Activated CD8-positive, alpha-beta T cell treated with anti-CD3 and anti-CD28 coated beads for 36 hours (primary cell): Measurements from ENCODE around the gene ALPP. TPM values are rescaled to one million over a fixed set of nuclear protein-coding genes. Genes with fewer than 3 reads are reported as not detected.

Experiments
- ATAC-seq: fragments of 200-7000 bp; cut with Tn5 transposase; one replicate; pipeline ENCODE4 v1.10.0; 2021; ENCODE audit warnings: mild to moderate bottlenecking, moderate library complexity
- CTCF ChIA-PET: fragments of 350-600 bp; sonication (Branson Sonifier 250); formaldehyde crosslinking; loops from one replicate; lab custom pipeline; 2021; ENCODE audit warnings: antibody characterized with exemption; lab: Charles Lee
- POLR2A ChIA-PET: fragments of 350-600 bp; sonication (Branson Sonifier 250); formaldehyde crosslinking; loops from one replicate; lab custom pipeline; 2021; ENCODE audit warnings: antibody characterized with exemption; lab: Charles Lee
- DNase-seq: peaks from one replicate; pipeline ENCODE4 v3.0.0-alpha.2; 2020
- H3K27ac Mint-ChIP-seq: one replicate; pipeline ENCODE4 v1.8.0; 2021; ENCODE audit warnings: mild to moderate bottlenecking, mixed read lengths
- H3K27me3 Mint-ChIP-seq: one replicate; pipeline ENCODE4 v1.8.0; 2021; ENCODE audit warnings: mixed read lengths
- H3K36me3 Mint-ChIP-seq: one replicate; pipeline ENCODE4 v1.8.0; 2021; ENCODE audit warnings: low read depth, mixed read lengths
- H3K4me1 Mint-ChIP-seq: one replicate; pipeline ENCODE4 v1.8.0; 2021; ENCODE audit warnings: low read depth, mixed read lengths
- H3K4me3 Mint-ChIP-seq: one replicate; pipeline ENCODE4 v1.8.0; 2021; ENCODE audit warnings: mild to moderate bottlenecking, moderate library complexity, mixed read lengths
- H3K9me3 Mint-ChIP-seq: one replicate; pipeline ENCODE4 v1.8.0; 2021; ENCODE audit warnings: mixed read lengths
- CTCF ChIP-seq: fragments of 200-600 bp; IDR thresholded peaks from one replicate; pipeline ENCODE4 v1.8.0; 2022; ENCODE audit warnings: antibody characterized with exemption, mild to moderate bottlenecking
- intact Hi-C: fragments of 100-400 bp; cut with micrococcal nuclease; formaldehyde crosslinking; loops from one replicate; pipeline ENCODE4 v1.10.0; 2022
- total RNA-seq, 2 experiments: library from RNA; stranded (reverse); gene quantifications; one replicate each; pipeline ENCODE4 v1.2.3, GENCODE V29; 2021

ALPP gene
- total RNA-seq, 2 experiments from 2014 or later, result not detected

GRCh38 chr2:232352511-232353091, 25.9 kb upstream of the ALPP start:
- H3K4me3 Mint-ChIP-seq, result no peak overlapping the region

GRCh38 chr2:232353096-232353495, 25.5 kb upstream of the ALPP start:
- no peak for TF ChIP-seq CTCF
- Mint-ChIP-seq H3K36me3 (no peaks in the 10 kb centered on the region), H3K27me3 (peaks cover 27% of the 10 kb centered on the region), H3K4me3 (no peak overlapping the region), H3K4me1 (peaks cover 3% of the 10 kb centered on the region), H3K27ac (no peak overlapping the region), H3K9me3 (no peaks in the 10 kb centered on the region)
- POLR2A ChIA-PET, result no interaction called here
- DNase-seq, result no peak
- CTCF ChIA-PET, result no interaction called here
- intact Hi-C loops, result no loop called here
- no peak for ATAC-seq

More at GRCh38 chr2:232352511-232353091, 25.9 kb upstream of the ALPP start:
- no peak for TF ChIP-seq CTCF
- Mint-ChIP-seq H3K27me3 (peaks cover 27% of the 10 kb centered on the region), H3K36me3 (no peaks in the 10 kb centered on the region), H3K4me1 (peaks cover 3% of the 10 kb centered on the region), H3K27ac (no peak overlapping the region), H3K9me3 (no peaks in the 10 kb centered on the region)
- ChIA-PET POLR2A (no interaction called here), CTCF (no interaction called here)
- DNase-seq (no peak), ATAC-seq (no peak)
- intact Hi-C loops, result no loop called here

- Mint-ChIP-seq H3K27me3 (peaks cover 27% of the 10 kb centered on the region), H3K27ac (no peak overlapping the region), H3K36me3 (no peaks in the 10 kb centered on the region), H3K9me3 (no peaks in the 10 kb centered on the region), H3K4me1 (peaks cover 3% of the 10 kb centered on the region), H3K4me3 (no peak overlapping the region)
- TF ChIP-seq CTCF, result no peak
- CTCF ChIA-PET, result interaction anchor here (1.8 kb wide), 1 partner anchor 13 kb away, joined by 8 read pairs; no protein-coding TSS in a partner anchor
- DNase-seq (no peak), ATAC-seq (no peak)
- intact Hi-C loops, result no loop called here
- POLR2A ChIA-PET, result no interaction called here
Observed at GRCh38 chr2:232353660-232354059, 24.9 kb upstream of the ALPP start.

GRCh38 chr2:232354069-232354468, 24.5 kb upstream of the ALPP start:
- DNase-seq (no peak), ATAC-seq (no peak)
- ChIA-PET POLR2A (no interaction called here), CTCF (interaction anchor here (1.8 kb wide), 1 partner anchor 13 kb away, joined by 8 read pairs; no protein-coding TSS in a partner anchor)
- Mint-ChIP-seq H3K27ac (no peak overlapping the region), H3K4me3 (no peak overlapping the region), H3K9me3 (no peaks in the 10 kb centered on the region), H3K36me3 (no peaks in the 10 kb centered on the region), H3K27me3 (peaks cover 27% of the 10 kb centered on the region), H3K4me1 (peaks cover 3% of the 10 kb centered on the region)
- intact Hi-C loops, result no loop called here
- no peak for TF ChIP-seq CTCF

GRCh38 chr2:232361646-232362045, 16.9 kb upstream of the ALPP start:
- no peaks in the 10 kb centered on the region for H3K27me3 Mint-ChIP-seq
- ATAC-seq (no peak), DNase-seq (no peak)
- no peak overlapping the region for H3K27ac Mint-ChIP-seq
- peaks cover 24% of the 10 kb centered on the region for H3K4me1 Mint-ChIP-seq
- no peaks in the 10 kb centered on the region for H3K9me3 Mint-ChIP-seq
- no peaks in the 10 kb centered on the region for H3K36me3 Mint-ChIP-seq
- CTCF ChIA-PET, result no interaction called here
- H3K4me3 Mint-ChIP-seq, result no peak overlapping the region
- POLR2A ChIA-PET, result no interaction called here
- TF ChIP-seq CTCF, result no peak
- intact Hi-C loops, result no loop called here
